SK-N-SH (cell line): ENCODE results near the gene DOCK4. TPM values are rescaled to one million over a fixed set of nuclear protein-coding genes. Genes with fewer than 3 reads are reported as not detected.

Source experiments
- CTCF ChIA-PET: fragments of 300-600, 350-600 bp; formaldehyde crosslinking; extraction: SDS; loops from one replicate; lab custom pipeline; 2021; lab: Yijun Ruan, JAX
- POLR2A ChIA-PET: fragments of 350-600 bp; sonication (Branson Sonifier 250); formaldehyde crosslinking; extraction: SDS; loops from one replicate; lab custom pipeline; 2020; ENCODE audit warnings: antibody characterized with exemption, inconsistent platforms; lab: Yijun Ruan, JAX
- DNase-seq: peaks from one replicate; pipeline ENCODE4 v3.0.0; 2012
- H2AFZ ChIP-seq: fragments of 200-600 bp; sonication (generic); 2 replicates; pipeline ENCODE4 v1.8.1; 2016; ENCODE audit warnings: antibody characterized with exemption, mild to moderate bottlenecking, low read depth
- H3F3A ChIP-seq: fragments of 200-600 bp; sonication (generic); replicated peaks from 2 replicates; pipeline ENCODE3; 2016; ENCODE audit warnings: antibody characterized with exemption, mild to moderate bottlenecking; ENCODE audit not compliant: insufficient read depth
- H3K27ac ChIP-seq, 2 experiments: fragments of 200-500 bp in 1 of 2; fragments of 200-600 bp in 1 of 2; sonication (Bioruptor generic) in 1 of 2; sonication (generic), shearing (Covaris generic) in 1 of 2; 2 replicates each; pipeline versions ENCODE4 v1.5.1 to v1.6.1; 2014 to 2016; ENCODE audit warnings: low read depth in 2 of 2, inconsistent platforms in 1 of 2, low read length in 1 of 2, mild to moderate bottlenecking in 1 of 2, mixed read lengths in 1 of 2
- H3K27me3 ChIP-seq: fragments of 200-600 bp; sonication (generic), shearing (Covaris generic); 2 replicates; pipeline ENCODE4 v1.6.1; 2016; ENCODE audit warnings: mixed run types; ENCODE audit not compliant: insufficient read depth
- H3K36me3 ChIP-seq, 2 experiments: fragments of 200-500 bp in 1 of 2; fragments of 200-600 bp in 1 of 2; sonication (Bioruptor generic) in 1 of 2; sonication (generic) in 1 of 2; replicated peaks in 1 of 2; 2 replicates each; pipeline versions ENCODE3 to v1.5.1; 2014 to 2016; ENCODE audit warnings: low read length in 1 of 2, mild to moderate bottlenecking in 1 of 2; ENCODE audit not compliant: insufficient read depth in 2 of 2, control insufficient read depth in 1 of 2
- H3K4me1 ChIP-seq, 2 experiments: fragments of 200-500 bp in 1 of 2; fragments of 200-600 bp in 1 of 2; sonication (Bioruptor generic) in 1 of 2; sonication (generic), shearing (Covaris generic) in 1 of 2; 2 replicates each; pipeline versions ENCODE4 v1.5.1 to v1.6.1; 2014 to 2016; ENCODE audit warnings: low read depth in 1 of 2, low read length in 1 of 2, mixed run types in 1 of 2; ENCODE audit not compliant: insufficient read depth in 2 of 2, control insufficient read depth in 1 of 2
- H3K4me2 ChIP-seq: fragments of 200-600 bp; sonication (generic), shearing (Covaris generic); 2 replicates; pipeline ENCODE4 v1.6.1; 2017; ENCODE audit warnings: mixed run types
- H3K4me3 ChIP-seq, 2 experiments: fragments of 200-500 bp in 1 of 2; fragments of 200-600 bp in 1 of 2; sonication (Bioruptor generic) in 1 of 2; sonication (generic), shearing (Covaris generic) in 1 of 2; 2 replicates each; pipeline versions ENCODE4 v1.5.1 to v1.8.1; 2014 to 2016; ENCODE audit warnings: low read depth in 2 of 2, inconsistent platforms in 1 of 2, low read length in 1 of 2, mild to moderate bottlenecking in 1 of 2, mixed read lengths in 1 of 2, moderate library complexity in 1 of 2
- H3K79me2 ChIP-seq: fragments of 200-600 bp; sonication (generic); 2 replicates; pipeline ENCODE4 v1.8.1; 2017; ENCODE audit warnings: mild to moderate bottlenecking; ENCODE audit not compliant: insufficient read depth
- H3K9ac ChIP-seq: fragments of 200-600 bp; sonication (generic); 2 replicates; pipeline ENCODE4 v1.6.1; 2017; ENCODE audit warnings: mixed run types
- H3K9me2 ChIP-seq: fragments of 200-600 bp; sonication (generic); 2 replicates; pipeline ENCODE4 v1.6.1; 2017; ENCODE audit warnings: mixed run types
- H3K9me3 ChIP-seq: fragments of 200-600 bp; sonication (generic); 2 replicates; pipeline ENCODE4 v1.6.1; 2017; ENCODE audit warnings: mixed run types, mild to moderate bottlenecking, moderate library complexity
- H4K20me1 ChIP-seq: fragments of 200-600 bp; sonication (generic); 2 replicates; pipeline ENCODE4 v1.6.1; 2017; ENCODE audit warnings: mild to moderate bottlenecking, mixed run types; ENCODE audit not compliant: insufficient read depth
- CHD2 ChIP-seq: fragments of 150-350 bp; IDR thresholded peaks from 2 replicates; pipeline ENCODE4 v1.6.1; 2018; ENCODE audit warnings: low read length; ENCODE audit not compliant: partially characterized antibody
- EP300 ChIP-seq, 2 experiments: IDR thresholded peaks; 2 replicates each; pipeline versions ENCODE4 v1.4.0 to v1.6.1; 2012; ENCODE audit warnings: borderline replicate concordance in 1 of 2, low read depth in 1 of 2, low read length in 1 of 2
- FOSL2 ChIP-seq: IDR thresholded peaks from 2 replicates; pipeline ENCODE4 v1.4.0; 2012; ENCODE audit warnings: low read depth, mild to moderate bottlenecking, moderate library complexity, borderline replicate concordance
- GATA2 ChIP-seq: sonication (generic); formaldehyde crosslinking; IDR thresholded peaks from 2 replicates; pipeline ENCODE4 v1.5.0; 2020; ENCODE audit warnings: mild to moderate bottlenecking, missing genetic modification reagents
- JUND ChIP-seq: IDR thresholded peaks from 2 replicates; pipeline ENCODE4 v1.4.0; 2012
- MEF2A ChIP-seq: IDR thresholded peaks from 2 replicates; pipeline ENCODE4 v1.4.0; 2012; ENCODE audit warnings: low read depth, borderline replicate concordance
- NRF1 ChIP-seq: IDR thresholded peaks from 2 replicates; pipeline ENCODE4 v1.6.1; 2012; ENCODE audit warnings: low read depth, mild to moderate bottlenecking, low read length
- PBX3 ChIP-seq: IDR thresholded peaks from 2 replicates; pipeline ENCODE4; 2012
- POLR2AphosphoS5 ChIP-seq: IDR thresholded peaks from 2 replicates; pipeline ENCODE4 v1.6.1; 2012; ENCODE audit warnings: low read depth, low read length
- RAD21 ChIP-seq: IDR thresholded peaks from 2 replicates; pipeline ENCODE4 v1.6.1; 2012; ENCODE audit warnings: mild to moderate bottlenecking, low read length
- RCOR1 ChIP-seq: fragments of 150-350 bp; IDR thresholded peaks from 2 replicates; pipeline ENCODE4 v1.6.1; 2017; ENCODE audit warnings: antibody characterized with exemption, low read length
- RFX5 ChIP-seq: IDR thresholded peaks from 2 replicates; pipeline ENCODE4 v1.6.1; 2012; ENCODE audit warnings: mild to moderate bottlenecking, improper control_type of control experiment, low read length
- RXRA ChIP-seq: IDR thresholded peaks from 2 replicates; pipeline ENCODE4 v1.4.0; 2012; ENCODE audit warnings: low read depth, mild to moderate bottlenecking, borderline replicate concordance
- SIN3A ChIP-seq: IDR thresholded peaks from 2 replicates; pipeline ENCODE4 v1.6.1; 2012; ENCODE audit warnings: low read depth, mild to moderate bottlenecking, low read length, moderate library complexity, borderline replicate concordance
- TCF12 ChIP-seq: IDR thresholded peaks from 2 replicates; pipeline ENCODE4 v1.4.0; 2012
- TEAD4 ChIP-seq: IDR thresholded peaks from 2 replicates; pipeline ENCODE4 v1.4.0; 2012; ENCODE audit warnings: mild to moderate bottlenecking, borderline replicate concordance; ENCODE audit not compliant: insufficient read depth
- WGBS: methylation state at CpG from one replicate; pipeline ENCODE4 v1.1.6; 2017; ENCODE audit warnings: low lambda C conversion rate; 5-methylcytosine and 5-hydroxymethylcytosine counted together
- polyA plus RNA-seq, 3 experiments: library from polyadenylated mRNA; depleted of rRNA; stranded (reverse); fragments of >200 nt; gene quantifications; 2 replicates each; pipeline ENCODE4 v1.2.3, GENCODE V29; 2012
- TF ChIP-seq, protein P1 (sequence below): IDR thresholded peaks from 2 replicates; pipeline ENCODE4 v1.6.1; 2012; ENCODE audit warnings: mild to moderate bottlenecking, low read depth, low read length, moderate library complexity
- TF ChIP-seq, protein P2 (sequence below): IDR thresholded peaks from 2 replicates; pipeline ENCODE4 v1.4.0; 2012; ENCODE audit warnings: low read depth

DOCK4 gene
- polyA plus RNA-seq, 1 of the 3 experiments (the other 2 are of a cell fraction), result 8.5 TPM

DNA sequence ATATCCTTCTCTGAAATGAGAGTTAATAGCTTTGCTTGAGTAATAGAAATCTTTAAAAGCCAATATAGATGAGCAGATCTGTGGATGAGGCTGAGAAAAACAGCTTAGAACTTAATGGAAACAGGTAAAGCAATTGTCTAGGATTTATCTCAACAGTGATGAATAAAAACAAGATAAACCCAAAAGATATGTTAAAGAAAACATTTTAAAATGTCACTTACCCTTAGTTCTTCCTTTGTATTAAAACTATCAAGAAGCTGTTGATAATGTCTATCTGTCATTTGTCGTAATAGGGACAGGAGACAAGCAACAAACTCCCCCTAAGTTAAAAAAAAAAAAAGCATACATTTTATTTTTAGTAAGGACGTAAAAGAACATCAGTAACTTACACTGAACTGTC, 371.8 kb downstream of the DOCK4 start:
- H3K4me1 ChIP-seq, result peaks cover 22 to 29% of the 10 kb centered on the region in 2 experiments
- POLR2A ChIA-PET, result no interaction called here

More for the DNA sequence above, 371.8 kb downstream of the DOCK4 start:
- Histone ChIP-seq H3K79me2 (no peaks in the 10 kb centered on the region), H3K9me2 (no peaks in the 10 kb centered on the region), H2AFZ (peak overlapping the region; percentile 25; the same call in 1 of the 2 replicates), H3K9ac (peak overlapping the region; percentile 20; the same call in 1 of the 2 replicates), H3K9me3 (no peaks in the 10 kb centered on the region; the same call in 1 of the 2 replicates), H4K20me1 (no peaks in the 10 kb centered on the region), H3K27ac (peak overlapping the region; percentile 90 to 93), H3F3A (peaks cover 33% of the 10 kb centered on the region), H3K27me3 (no peaks in the 10 kb centered on the region), H3K36me3 (peaks cover 4% of the 10 kb centered on the region in 2 experiments), H3K4me2 (peak overlapping the region; percentile 43; the same call in 1 of the 2 replicates), H3K4me3 (no peak overlapping the region)
- no peak for DNase-seq
- CTCF ChIA-PET, result interaction anchor here (1.1 to 10.1 kb wide), 5 partner anchors 19 to 93 kb away, joined by 3 to 70 read pairs (median 5); no protein-coding TSS in a partner anchor
- TF ChIP-seq RCOR1, result no peak
- TF ChIP-seq GATA2 (CRISPR knock-in tag), result no peak; the same call in 1 of the 2 replicates
- TF ChIP-seq TEAD4, result 0 out of 2 replicates have a peak, but pooled peaks have one; percentile 51
- TF ChIP-seq TCF12, result peak; percentile 71
- TF ChIP-seq PBX3, result peak; percentile 70; the same call in 1 of the 2 replicates
- no peak for TF ChIP-seq NRF1
- TF ChIP-seq MEF2A, result no peak
- no peak for TF ChIP-seq RXRA
- no peak for TF ChIP-seq CHD2
- TF ChIP-seq FOSL2, result no peak
- TF ChIP-seq EP300 (IDR thresholded peaks at IDR 0.05; ENCODE audit: borderline replicate concordance in 1 of 2, low read depth in 1 of 2, low read length in 1 of 2), result peak; percentile 42 to 51; a peak in 2 of 4 replicates
- no peak for TF ChIP-seq SIN3A
- TF ChIP-seq, protein P1, sequence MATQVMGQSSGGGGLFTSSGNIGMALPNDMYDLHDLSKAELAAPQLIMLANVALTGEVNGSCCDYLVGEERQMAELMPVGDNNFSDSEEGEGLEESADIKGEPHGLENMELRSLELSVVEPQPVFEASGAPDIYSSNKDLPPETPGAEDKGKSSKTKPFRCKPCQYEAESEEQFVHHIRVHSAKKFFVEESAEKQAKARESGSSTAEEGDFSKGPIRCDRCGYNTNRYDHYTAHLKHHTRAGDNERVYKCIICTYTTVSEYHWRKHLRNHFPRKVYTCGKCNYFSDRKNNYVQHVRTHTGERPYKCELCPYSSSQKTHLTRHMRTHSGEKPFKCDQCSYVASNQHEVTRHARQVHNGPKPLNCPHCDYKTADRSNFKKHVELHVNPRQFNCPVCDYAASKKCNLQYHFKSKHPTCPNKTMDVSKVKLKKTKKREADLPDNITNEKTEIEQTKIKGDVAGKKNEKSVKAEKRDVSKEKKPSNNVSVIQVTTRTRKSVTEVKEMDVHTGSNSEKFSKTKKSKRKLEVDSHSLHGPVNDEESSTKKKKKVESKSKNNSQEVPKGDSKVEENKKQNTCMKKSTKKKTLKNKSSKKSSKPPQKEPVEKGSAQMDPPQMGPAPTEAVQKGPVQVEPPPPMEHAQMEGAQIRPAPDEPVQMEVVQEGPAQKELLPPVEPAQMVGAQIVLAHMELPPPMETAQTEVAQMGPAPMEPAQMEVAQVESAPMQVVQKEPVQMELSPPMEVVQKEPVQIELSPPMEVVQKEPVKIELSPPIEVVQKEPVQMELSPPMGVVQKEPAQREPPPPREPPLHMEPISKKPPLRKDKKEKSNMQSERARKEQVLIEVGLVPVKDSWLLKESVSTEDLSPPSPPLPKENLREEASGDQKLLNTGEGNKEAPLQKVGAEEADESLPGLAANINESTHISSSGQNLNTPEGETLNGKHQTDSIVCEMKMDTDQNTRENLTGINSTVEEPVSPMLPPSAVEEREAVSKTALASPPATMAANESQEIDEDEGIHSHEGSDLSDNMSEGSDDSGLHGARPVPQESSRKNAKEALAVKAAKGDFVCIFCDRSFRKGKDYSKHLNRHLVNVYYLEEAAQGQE, result no peak
- no peak for TF ChIP-seq RFX5
- TF ChIP-seq, protein P2, sequence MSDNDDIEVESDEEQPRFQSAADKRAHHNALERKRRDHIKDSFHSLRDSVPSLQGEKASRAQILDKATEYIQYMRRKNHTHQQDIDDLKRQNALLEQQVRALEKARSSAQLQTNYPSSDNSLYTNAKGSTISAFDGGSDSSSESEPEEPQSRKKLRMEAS, result no peak
- TF ChIP-seq JUND, result peak; percentile 28; the same call in 1 of the 2 replicates
- TF ChIP-seq POLR2AphosphoS5, result peak; percentile 57; the same call in 1 of the 2 replicates
- TF ChIP-seq RAD21, result no peak
- WGBS, result 37% methylated on average over 2 of the region's 2 CpGs
